Left ventricle myocardium inferior (tissue), 1 donor: ENCODE results near the gene FKBP15. TPM values are rescaled to one million over a fixed set of nuclear protein-coding genes. Genes with fewer than 3 reads are reported as not detected.
A peak's percentile ranks its signal among the peaks of the same experiment; 100 is the strongest.

Source experiments
- DNase-seq: peaks from one replicate; pipeline ENCODE4 v3.0.0-alpha.2; 2020
- H3K27ac ChIP-seq: fragments of 200-600 bp; replicated peaks from 2 replicates; pipeline ENCODE4 v1.8.0; 2021
- H3K27me3 ChIP-seq: fragments of 200-600 bp; 2 replicates; pipeline ENCODE4 v1.8.0; 2021; ENCODE audit warnings: low read depth
- H3K36me3 ChIP-seq: fragments of 200-600 bp; 2 replicates; pipeline ENCODE4 v1.8.0; 2021
- H3K4me1 ChIP-seq: fragments of 200-600 bp; 2 replicates; pipeline ENCODE4 v1.8.0; 2021
- H3K4me3 ChIP-seq: fragments of 200-600 bp; 2 replicates; pipeline ENCODE4 v1.8.0; 2021; ENCODE audit warnings: mild to moderate bottlenecking, moderate library complexity
- H3K9me3 ChIP-seq: fragments of 200-600 bp; replicated peaks from 2 replicates; pipeline ENCODE4 v1.8.0; 2021
- CTCF ChIP-seq: fragments of 200-600 bp; IDR thresholded peaks from 2 replicates; pipeline ENCODE4 v1.8.0; 2021; ENCODE audit warnings: antibody characterized with exemption, mild to moderate bottlenecking, borderline replicate concordance
- intact Hi-C: fragments of 100-400 bp; cut with micrococcal nuclease; formaldehyde crosslinking; loops from one replicate; pipeline ENCODE4 v1.11.0; 2022
- total RNA-seq: library from RNA; stranded (reverse); fragmentation: NEBNext Ultra II Directional; extraction: Animal tissue kit (Norgen Biotek cat#: 25700); gene quantifications from one replicate; pipeline ENCODE4 v1.2.1, GENCODE V29; 2021
- donor health status: DM: no; HTN: yes; CAD: no; lungs with severe emphysema.

The FKBP15 gene
- total RNA-seq, 1 donor from 2014 or later, result 19.0 TPM

DNA sequence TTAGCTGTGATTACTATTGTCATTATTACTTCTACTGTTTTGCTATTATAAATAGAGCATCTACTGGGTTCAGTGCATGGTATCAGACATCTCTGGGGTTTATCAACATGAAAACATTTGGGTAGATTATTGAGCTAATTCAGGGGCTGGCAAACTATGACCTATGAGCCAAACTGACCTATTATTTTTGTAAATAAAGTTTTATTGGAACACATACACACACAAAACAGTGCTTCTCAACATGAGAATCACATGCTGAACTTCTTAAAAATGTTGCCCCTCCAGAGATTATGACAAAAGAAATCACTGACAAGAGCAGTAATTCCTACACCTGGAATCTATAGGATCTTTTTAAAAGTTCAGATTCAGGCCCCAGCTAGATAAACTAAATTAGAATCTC, 39.9 kb downstream of the FKBP15 start:
- H3K4me1 ChIP-seq, result peaks cover 23% of the 10 kb centered on the region
- intact Hi-C loops, result no loop called here
- no peak overlapping the region for H3K27ac ChIP-seq
- H3K27me3 ChIP-seq, result no peaks in the 10 kb centered on the region
- H3K4me3 ChIP-seq, result no peak overlapping the region
- TF ChIP-seq CTCF, result no peak
- no peaks in the 10 kb centered on the region for H3K9me3 ChIP-seq
- peaks cover 98% of the 10 kb centered on the region for H3K36me3 ChIP-seq
- DNase-seq, result no peak

DNA sequence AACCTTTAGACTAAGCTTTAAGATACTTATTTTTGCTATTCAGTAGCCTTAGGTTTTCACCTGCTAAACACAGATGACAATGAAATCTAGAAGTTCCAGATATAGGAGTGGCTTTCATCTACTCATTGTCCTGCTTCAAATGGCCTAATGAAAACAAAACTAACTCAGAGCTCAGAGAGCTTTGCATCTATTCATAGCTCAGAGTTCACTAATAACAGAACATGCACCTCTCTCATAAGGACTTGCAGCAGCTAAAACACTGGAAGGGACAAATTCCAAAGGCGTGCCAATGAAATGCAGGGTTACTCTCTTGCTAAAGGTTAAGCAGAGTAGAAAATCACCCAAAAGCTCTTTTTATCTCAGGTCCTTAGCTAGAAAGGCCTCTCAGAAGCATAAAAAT, 41.2 kb downstream of the FKBP15 start:
- peaks cover 97% of the 10 kb centered on the region for H3K36me3 ChIP-seq
- peak overlapping the region; percentile 77 for H3K27ac ChIP-seq
- no peak for TF ChIP-seq CTCF
- intact Hi-C loops, result no loop called here
- no peak for DNase-seq
- H3K27me3 ChIP-seq, result no peaks in the 10 kb centered on the region
- H3K9me3 ChIP-seq, result no peaks in the 10 kb centered on the region
- H3K4me3 ChIP-seq, result no peak overlapping the region
- H3K4me1 ChIP-seq, result peaks cover 23% of the 10 kb centered on the region

DNA sequence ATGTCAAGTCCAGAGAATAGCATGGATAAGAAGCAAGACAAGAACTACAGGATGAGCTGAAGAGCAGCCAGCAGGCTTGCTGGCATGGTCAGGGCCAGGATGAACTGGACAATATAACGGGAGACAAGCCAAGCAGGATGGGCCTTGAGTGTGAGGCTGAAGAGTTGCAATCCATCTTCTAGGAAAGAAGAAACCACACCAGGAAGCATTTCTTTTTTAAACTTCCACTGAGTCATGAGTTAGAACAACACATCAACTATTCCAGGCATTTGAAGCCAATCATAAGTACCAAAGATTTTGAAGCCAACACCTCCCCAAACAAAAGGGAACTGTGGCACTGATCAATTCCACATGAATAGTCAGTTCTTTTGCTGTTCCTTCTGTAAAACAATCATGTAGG, 43.0 kb downstream of the FKBP15 start:
- no peak for DNase-seq
- Histone ChIP-seq H3K36me3 (peaks cover 94% of the 10 kb centered on the region), H3K27ac (no peak overlapping the region), H3K27me3 (no peaks in the 10 kb centered on the region), H3K9me3 (no peaks in the 10 kb centered on the region), H3K4me1 (peaks cover 30% of the 10 kb centered on the region), H3K4me3 (no peak overlapping the region)
- intact Hi-C loops, result no loop called here
- TF ChIP-seq CTCF, result no peak

DNA sequence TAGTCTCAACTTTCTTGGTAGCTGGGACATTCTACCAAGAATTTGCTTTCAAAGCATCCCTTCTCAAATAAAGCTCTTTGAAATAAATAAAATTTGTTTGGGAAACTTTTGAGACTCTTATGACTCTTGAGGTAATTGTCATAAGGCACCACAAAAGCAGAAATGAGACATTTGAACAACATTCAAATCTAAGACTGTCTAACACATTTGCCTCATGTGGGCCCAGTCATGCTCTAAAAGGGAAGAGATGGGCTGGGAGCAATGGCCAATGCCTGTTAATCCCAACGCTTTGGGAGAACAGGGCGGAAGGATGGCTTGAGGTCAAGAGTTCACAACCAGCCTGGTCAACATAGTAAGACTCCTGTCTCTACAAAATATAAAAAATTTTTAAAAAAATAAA, 43.8 kb downstream of the FKBP15 start:
- H3K4me1 ChIP-seq, result peaks cover 32% of the 10 kb centered on the region
- H3K27ac ChIP-seq, result no peak overlapping the region
- no peaks in the 10 kb centered on the region for H3K27me3 ChIP-seq
- peaks cover 94% of the 10 kb centered on the region for H3K36me3 ChIP-seq
- no peak for DNase-seq
- H3K9me3 ChIP-seq, result no peaks in the 10 kb centered on the region
- TF ChIP-seq CTCF, result no peak
- no peak overlapping the region for H3K4me3 ChIP-seq
- intact Hi-C loops, result no loop called here

DNA sequence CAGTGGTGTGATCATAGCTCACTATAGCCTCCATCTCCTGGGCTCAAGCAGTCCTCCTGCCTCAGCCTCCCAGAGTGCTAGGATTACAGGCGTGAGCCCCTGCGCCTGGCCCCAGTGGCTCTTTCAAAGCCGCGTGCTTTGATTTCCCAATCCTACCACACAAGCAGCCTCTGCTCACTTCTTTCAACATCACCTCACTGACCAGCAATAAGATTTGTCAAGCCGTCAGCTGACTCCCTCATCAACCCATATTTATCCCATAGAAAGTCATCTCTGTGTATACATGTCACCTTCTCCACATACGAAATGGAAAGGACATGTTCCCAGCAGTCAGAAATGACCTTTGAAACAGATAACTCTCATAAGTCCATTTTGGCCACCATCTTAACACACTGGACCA, 44.3 kb downstream of the FKBP15 start:
- no peak overlapping the region for H3K4me3 ChIP-seq
- DNase-seq, result no peak
- no peak overlapping the region for H3K27ac ChIP-seq
- H3K27me3 ChIP-seq, result no peaks in the 10 kb centered on the region
- no peak for TF ChIP-seq CTCF
- peaks cover 32% of the 10 kb centered on the region for H3K4me1 ChIP-seq
- intact Hi-C loops, result no loop called here
- H3K9me3 ChIP-seq, result no peaks in the 10 kb centered on the region
- H3K36me3 ChIP-seq, result peaks cover 94% of the 10 kb centered on the region

- no peak for DNase-seq
- H3K9me3 ChIP-seq, result no peaks in the 10 kb centered on the region
- H3K36me3 ChIP-seq, result peaks cover 97% of the 10 kb centered on the region
- TF ChIP-seq CTCF, result no peak
- no peak overlapping the region for H3K4me3 ChIP-seq
- no peak overlapping the region for H3K27ac ChIP-seq
- no peaks in the 10 kb centered on the region for H3K27me3 ChIP-seq
- intact Hi-C loops, result no loop called here
- H3K4me1 ChIP-seq, result peaks cover 15% of the 10 kb centered on the region
Measured at GRCh38 chr9:113173341-113173740, 47.7 kb downstream of the FKBP15 start.
